Breast epithelium (tissue), 4 donors: Measurements from ENCODE around the gene ZNF747. TPM values are rescaled to one million over a fixed set of nuclear protein-coding genes. Genes with fewer than 3 reads are reported as not detected.
"Not testable (repeated sequence)": the region's sequence is repeated elsewhere in the genome, so short reads cannot be mapped to it uniquely, and the experiment has no call there.

Experiments used
- DNase-seq, 2 donors: peaks; one replicate each; pipeline ENCODE4 v3.0.0-alpha.2; 2019; ENCODE audit warnings: low spot score in 2 of 2
- H3K27ac ChIP-seq, 2 donors: fragments of 200-600 bp; sonication (generic) in 1 of 2; one replicate each; pipeline ENCODE4 v1.5.1; 2016 to 2019; ENCODE audit warnings: mild to moderate bottlenecking in 1 of 2
- H3K27me3 ChIP-seq, 2 donors: fragments of 200-600 bp; sonication (generic) in 1 of 2; one replicate each; pipeline versions ENCODE4 v1.5.1 to v1.6.0; 2017 to 2019; ENCODE audit warnings: control low read depth in 1 of 2, mild to moderate bottlenecking in 1 of 2
- H3K36me3 ChIP-seq: fragments of 200-600 bp; one replicate; pipeline ENCODE4 v1.5.1; 2019
- H3K4me1 ChIP-seq, 2 donors: fragments of 200-600 bp; sonication (generic); one replicate each; pipeline ENCODE4 v1.5.1; 2016 to 2019; ENCODE audit warnings: control low read depth in 1 of 2
- H3K4me3 ChIP-seq, 3 donors: fragments of 200-600 bp; sonication (generic); 1 replicate in 2 of 3; 2 replicates in 1 of 3; pipeline ENCODE4 v1.5.1; 2016 to 2019; ENCODE audit warnings: mild to moderate bottlenecking in 3 of 3, moderate library complexity in 2 of 3
- H3K9me3 ChIP-seq, 2 donors: fragments of 200-600 bp; sonication (generic) in 1 of 2; one replicate each; pipeline ENCODE4 v1.5.1; 2016 to 2019; ENCODE audit warnings: control low read depth in 1 of 2
- POLR2A ChIP-seq: fragments of 450-650 bp; IDR thresholded peaks from one replicate; pipeline ENCODE4 v1.6.1; 2016; ENCODE audit warnings: antibody characterized with exemption, mild to moderate bottlenecking, moderate library complexity
- POLR2AphosphoS5 ChIP-seq, 3 donors: sonication (generic); formaldehyde crosslinking; IDR thresholded peaks; one replicate each; pipeline ENCODE4 v1.6.1; 2017; ENCODE audit warnings: antibody characterized with exemption in 3 of 3
- intact Hi-C: fragments of 100-400 bp; cut with DNase I; formaldehyde crosslinking; loops from one replicate; pipeline ENCODE4 v1.15.1; 2023; ENCODE audit warnings: low total_unique reads
- total RNA-seq, 3 donors: library from RNA; depleted of rRNA; stranded (reverse); fragments of >200 nt; gene quantifications; one replicate each; pipeline ENCODE4 v1.1.0, GENCODE V29; 2016
- TF ChIP-seq, protein P1 (sequence below), 3 donors: fragments of 450-650 bp; IDR thresholded peaks; one replicate each; pipeline ENCODE4 v1.5.1; 2016 to 2017; ENCODE audit warnings: antibody characterized with exemption in 3 of 3, mild to moderate bottlenecking in 3 of 3, moderate library complexity in 3 of 3

ZNF747 gene
- total RNA-seq, 3 donors from 2014 or later = 10.7 to 14.7 (median 13.2) TPM

DNA sequence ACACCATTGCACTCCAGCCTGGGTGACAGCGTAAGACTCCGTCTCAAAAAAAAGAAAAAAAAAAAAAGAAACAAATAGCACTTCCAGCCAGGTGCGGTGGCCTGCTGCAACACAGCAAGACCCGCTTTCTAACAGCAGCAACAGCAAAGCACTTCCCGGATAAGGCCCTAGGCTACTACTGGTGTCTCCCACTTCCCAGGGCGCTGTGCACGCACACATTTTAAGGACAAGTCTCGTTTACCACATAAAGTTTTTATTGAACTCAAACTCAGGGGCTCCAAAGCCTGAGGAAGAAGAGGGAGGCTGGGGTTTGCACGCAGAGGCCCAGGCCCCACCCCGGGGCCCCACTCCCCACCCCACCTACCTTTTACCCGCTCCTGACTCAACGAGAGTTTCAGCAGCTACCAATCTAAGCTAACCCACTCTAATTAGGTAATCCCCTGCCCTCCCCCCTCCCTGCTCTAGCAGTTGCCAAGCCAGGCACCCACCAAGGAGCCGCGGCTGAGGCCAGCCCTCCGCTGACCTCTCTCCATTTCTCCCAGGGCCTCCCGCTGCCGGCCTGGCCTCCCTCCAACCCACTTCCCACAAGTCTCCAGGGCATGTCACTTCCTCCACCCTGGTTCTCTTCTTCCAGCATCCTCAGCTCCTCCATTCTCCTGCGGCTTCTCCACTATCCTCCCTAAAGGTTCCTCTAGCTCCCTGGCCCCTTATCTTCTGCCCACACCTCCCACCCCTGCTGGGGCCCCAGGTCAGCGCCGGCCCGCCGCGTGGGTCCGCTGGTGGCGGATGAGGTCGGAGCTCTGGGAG, 10.7 kb downstream of the ZNF747 start:
- Histone ChIP-seq H3K4me3 (no peak overlapping the region), H3K9me3 (no peaks in the 10 kb centered on the region), H3K27me3 (no peaks in the 10 kb centered on the region), H3K4me1 (peaks cover 0 to 10% of the 10 kb centered on the region in 2 donors), H3K36me3 (peaks cover 6% of the 10 kb centered on the region), H3K27ac (no peak overlapping the region)
- intact Hi-C loops = loop anchor here (10.0 kb wide), 1 partner anchor 99 kb away; no protein-coding TSS in a partner anchor
- TF ChIP-seq, protein P1, sequence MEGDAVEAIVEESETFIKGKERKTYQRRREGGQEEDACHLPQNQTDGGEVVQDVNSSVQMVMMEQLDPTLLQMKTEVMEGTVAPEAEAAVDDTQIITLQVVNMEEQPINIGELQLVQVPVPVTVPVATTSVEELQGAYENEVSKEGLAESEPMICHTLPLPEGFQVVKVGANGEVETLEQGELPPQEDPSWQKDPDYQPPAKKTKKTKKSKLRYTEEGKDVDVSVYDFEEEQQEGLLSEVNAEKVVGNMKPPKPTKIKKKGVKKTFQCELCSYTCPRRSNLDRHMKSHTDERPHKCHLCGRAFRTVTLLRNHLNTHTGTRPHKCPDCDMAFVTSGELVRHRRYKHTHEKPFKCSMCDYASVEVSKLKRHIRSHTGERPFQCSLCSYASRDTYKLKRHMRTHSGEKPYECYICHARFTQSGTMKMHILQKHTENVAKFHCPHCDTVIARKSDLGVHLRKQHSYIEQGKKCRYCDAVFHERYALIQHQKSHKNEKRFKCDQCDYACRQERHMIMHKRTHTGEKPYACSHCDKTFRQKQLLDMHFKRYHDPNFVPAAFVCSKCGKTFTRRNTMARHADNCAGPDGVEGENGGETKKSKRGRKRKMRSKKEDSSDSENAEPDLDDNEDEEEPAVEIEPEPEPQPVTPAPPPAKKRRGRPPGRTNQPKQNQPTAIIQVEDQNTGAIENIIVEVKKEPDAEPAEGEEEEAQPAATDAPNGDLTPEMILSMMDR (IDR thresholded peaks at IDR 0.05) = no peak
- TF ChIP-seq POLR2A = no peak
- TF ChIP-seq POLR2AphosphoS5 (IDR thresholded peaks at IDR 0.05) = no peak
- DNase-seq = no peak

DNA sequence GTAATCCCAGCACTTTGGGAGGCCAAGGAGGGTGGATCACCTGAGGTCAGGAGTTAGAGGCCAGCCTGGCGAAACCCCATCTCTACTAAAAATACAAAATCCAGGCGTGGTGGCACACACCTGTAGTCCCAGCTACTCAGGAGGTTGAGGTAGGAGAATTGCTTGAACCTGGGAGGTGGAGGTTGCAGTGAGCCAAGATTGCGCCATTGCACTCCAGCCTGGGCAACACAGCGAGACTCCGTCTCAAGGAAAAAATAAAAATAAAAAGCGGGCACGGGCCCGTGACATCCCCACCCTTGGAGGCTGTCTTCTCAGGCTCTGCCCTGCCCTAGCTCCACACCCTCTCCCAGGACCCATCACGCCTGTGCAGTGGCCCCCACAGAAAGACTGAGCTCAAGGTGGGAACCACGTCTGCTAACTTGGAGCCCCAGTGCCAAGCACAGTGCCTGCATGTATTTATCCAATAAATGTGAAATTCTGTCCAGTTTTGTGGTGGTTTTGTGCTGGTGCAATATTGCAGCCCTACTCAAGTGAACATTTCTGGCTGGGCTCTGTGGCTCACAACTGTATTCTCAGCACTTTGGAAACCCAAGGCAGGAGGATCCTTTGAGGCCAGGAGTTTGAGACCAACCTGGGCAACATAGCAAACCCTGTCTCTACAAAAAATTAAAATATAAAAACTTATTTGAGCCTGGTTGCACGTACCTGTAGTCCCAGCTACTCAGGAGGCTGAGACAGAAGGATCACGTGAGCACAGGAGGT, 11.8 kb downstream of the ZNF747 start:
- H3K36me3 ChIP-seq, H3K4me1 ChIP-seq, H3K27me3 ChIP-seq, H3K27ac ChIP-seq, H3K4me3 ChIP-seq, DNase-seq, H3K9me3 ChIP-seq: not testable (repeated sequence)
- intact Hi-C loops = loop anchor here (10.0 kb wide), 1 partner anchor 98 kb away; no protein-coding TSS in a partner anchor

DNA sequence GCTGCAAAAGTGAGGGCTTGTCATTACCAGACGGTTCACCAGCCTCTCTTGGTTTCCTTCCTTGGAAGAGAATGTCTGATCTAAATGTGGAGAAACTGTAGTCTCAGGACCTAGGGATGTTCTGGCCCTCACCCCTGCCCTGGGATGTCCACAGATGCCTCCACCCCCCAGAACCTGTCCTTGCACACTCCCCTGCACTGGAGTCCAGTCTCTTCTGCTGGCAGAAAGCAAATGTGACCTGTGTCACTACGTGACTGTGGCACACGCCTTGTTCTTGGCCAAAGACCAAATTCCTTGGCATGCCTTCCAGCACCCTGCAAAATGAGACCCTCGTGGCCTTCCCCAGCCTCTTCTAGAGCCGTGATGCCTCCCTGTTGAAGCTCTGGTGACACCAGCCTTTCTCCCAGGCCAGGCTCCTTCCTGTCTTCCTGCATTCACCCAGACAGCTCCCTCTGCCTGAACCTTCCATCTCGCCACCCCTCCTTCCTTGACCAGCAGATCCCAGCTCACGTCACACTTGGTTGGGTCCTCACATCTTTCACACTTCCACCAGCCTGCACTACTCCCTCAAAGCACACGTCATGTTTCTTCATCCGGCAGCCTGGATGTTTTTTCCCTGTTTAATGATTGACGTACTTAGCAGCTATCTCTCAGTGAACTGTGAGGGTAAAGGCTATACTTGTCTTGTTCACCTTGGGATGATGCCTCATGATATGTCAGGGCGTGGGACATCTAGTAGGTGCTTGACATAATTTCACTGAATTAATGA, 12.6 kb downstream of the ZNF747 start:
- intact Hi-C loops = loop anchor here (10.0 kb wide), 1 partner anchor 97 kb away; no protein-coding TSS in a partner anchor

DNA sequence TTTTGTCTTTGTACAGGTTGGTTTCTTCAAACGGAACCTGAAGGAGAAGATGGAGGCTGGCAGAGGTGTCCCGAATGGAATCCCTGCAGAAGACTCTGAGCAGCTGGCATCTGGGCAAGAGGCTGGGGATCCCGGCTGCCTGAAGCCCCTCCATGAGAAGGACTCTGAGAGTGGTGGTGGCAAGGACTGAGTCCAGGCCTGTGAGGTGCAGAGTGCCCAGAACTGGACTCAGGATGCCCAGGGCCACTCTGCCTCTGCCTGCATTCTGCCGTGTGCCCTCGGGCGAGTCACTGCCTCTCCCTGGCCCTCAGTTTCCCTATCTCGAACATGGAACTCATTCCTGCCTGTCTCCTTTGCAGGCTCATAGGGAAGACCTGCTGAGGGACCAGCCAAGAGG, 13.2 kb downstream of the ZNF747 start:
- Histone ChIP-seq H3K36me3 (peaks cover 6% of the 10 kb centered on the region), H3K27me3 (no peaks in the 10 kb centered on the region), H3K4me3 (no peak overlapping the region), H3K27ac (no peak overlapping the region), H3K9me3 (no peaks in the 10 kb centered on the region), H3K4me1 (peaks cover 0 to 3% of the 10 kb centered on the region in 2 donors)
- intact Hi-C loops = loop anchor here (10.0 kb wide), 1 partner anchor 97 kb away; no protein-coding TSS in a partner anchor
- TF ChIP-seq POLR2A (no peak), POLR2AphosphoS5 (IDR thresholded peaks at IDR 0.05) (no peak)
- TF ChIP-seq, protein P1 (IDR thresholded peaks at IDR 0.05) = no peak
- DNase-seq = no peak

More for the DNA sequence above, 12.6 kb downstream of the ZNF747 start:
- Histone ChIP-seq H3K9me3 (no peaks in the 10 kb centered on the region), H3K27me3 (no peaks in the 10 kb centered on the region), H3K4me1 (peaks cover 0 to 3% of the 10 kb centered on the region in 2 donors), H3K4me3 (no peak overlapping the region), H3K27ac (no peak overlapping the region), H3K36me3 (peaks cover 6% of the 10 kb centered on the region)
- no peak for DNase-seq
- TF ChIP-seq, protein P1 (IDR thresholded peaks at IDR 0.05) = no peak
